ENCODE results near the gene ACOT8.

The ACOT8 gene

GRCh38 chr20:45796337-45797065 is 60.7 kb downstream of the ACOT8 start:
- H3K4me1 Mint-ChIP-seq: peaks cover 17% of the 10 kb centered on the region
- no peak for TF ChIP-seq CTCF (IDR thresholded peaks at IDR 0.05; ENCODE audit: unreplicated experiment in 3 of 3)
- H3K9me3 Mint-ChIP-seq: no peaks in the 10 kb centered on the region
- peak overlapping the region in 1 of 3 experiments; percentile 18 for H3K4me3 Mint-ChIP-seq
- H3K27me3 Mint-ChIP-seq (ENCODE audit: low read depth): peaks cover 3% of the 10 kb centered on the region
- H3K27ac Mint-ChIP-seq: no peak overlapping the region
- peaks cover 45% of the 10 kb centered on the region for H3K36me3 Mint-ChIP-seq (ENCODE audit: low read depth)

GRCh38 chr20:45792317-45793118 is 64.7 kb downstream of the ACOT8 start:
- peak overlapping the region; percentile 59 to 78 (median 69) for H3K27ac Mint-ChIP-seq
- H3K4me3 Mint-ChIP-seq: peak overlapping the region; percentile 90 to 91 (median 90)
- peaks cover 33% of the 10 kb centered on the region for H3K36me3 Mint-ChIP-seq (ENCODE audit: low read depth)
- TF ChIP-seq CTCF (IDR thresholded peaks at IDR 0.05; ENCODE audit: unreplicated experiment in 3 of 3): no peak
- H3K4me1 Mint-ChIP-seq: peaks cover 19% of the 10 kb centered on the region
- H3K9me3 Mint-ChIP-seq: no peaks in the 10 kb centered on the region
- H3K27me3 Mint-ChIP-seq (ENCODE audit: low read depth): peaks cover 8% of the 10 kb centered on the region

Measured in nephron (organoid).